Nephron progenitor cell (in vitro differentiated cells): ENCODE measurements around the gene TP73.

Source experiments
- DNase-seq: peaks from one replicate; pipeline ENCODE4 v3.0.0; 2021
- H3K27ac Mint-ChIP-seq: 2 replicates; pipeline ENCODE4 v1.8.0; 2021; ENCODE audit warnings: mild to moderate bottlenecking, moderate library complexity, mixed read lengths
- H3K27me3 Mint-ChIP-seq: 2 replicates; pipeline ENCODE4 v1.8.0; 2021; ENCODE audit warnings: mild to moderate bottlenecking, low read depth, mixed read lengths; ENCODE audit not compliant: poor library complexity
- H3K36me3 Mint-ChIP-seq: 2 replicates; pipeline ENCODE4 v1.8.0; 2021; ENCODE audit warnings: low read depth, mixed read lengths
- H3K4me1 Mint-ChIP-seq: 2 replicates; pipeline ENCODE4 v1.8.0; 2021; ENCODE audit warnings: mixed read lengths
- H3K4me3 Mint-ChIP-seq: 2 replicates; pipeline ENCODE4 v1.8.0; 2021; ENCODE audit warnings: mild to moderate bottlenecking, moderate library complexity, mixed read lengths
- H3K9me3 Mint-ChIP-seq: 2 replicates; pipeline ENCODE4 v1.8.0; 2021; ENCODE audit warnings: mild to moderate bottlenecking, moderate library complexity, mixed read lengths
- TF ChIP-seq, protein P1 (sequence below): fragments of 200-600 bp; sonication (generic); IDR thresholded peaks from 2 replicates; pipeline ENCODE4 v1.5.0; 2021; ENCODE audit warnings: antibody characterized with exemption

The TP73 gene

DNA sequence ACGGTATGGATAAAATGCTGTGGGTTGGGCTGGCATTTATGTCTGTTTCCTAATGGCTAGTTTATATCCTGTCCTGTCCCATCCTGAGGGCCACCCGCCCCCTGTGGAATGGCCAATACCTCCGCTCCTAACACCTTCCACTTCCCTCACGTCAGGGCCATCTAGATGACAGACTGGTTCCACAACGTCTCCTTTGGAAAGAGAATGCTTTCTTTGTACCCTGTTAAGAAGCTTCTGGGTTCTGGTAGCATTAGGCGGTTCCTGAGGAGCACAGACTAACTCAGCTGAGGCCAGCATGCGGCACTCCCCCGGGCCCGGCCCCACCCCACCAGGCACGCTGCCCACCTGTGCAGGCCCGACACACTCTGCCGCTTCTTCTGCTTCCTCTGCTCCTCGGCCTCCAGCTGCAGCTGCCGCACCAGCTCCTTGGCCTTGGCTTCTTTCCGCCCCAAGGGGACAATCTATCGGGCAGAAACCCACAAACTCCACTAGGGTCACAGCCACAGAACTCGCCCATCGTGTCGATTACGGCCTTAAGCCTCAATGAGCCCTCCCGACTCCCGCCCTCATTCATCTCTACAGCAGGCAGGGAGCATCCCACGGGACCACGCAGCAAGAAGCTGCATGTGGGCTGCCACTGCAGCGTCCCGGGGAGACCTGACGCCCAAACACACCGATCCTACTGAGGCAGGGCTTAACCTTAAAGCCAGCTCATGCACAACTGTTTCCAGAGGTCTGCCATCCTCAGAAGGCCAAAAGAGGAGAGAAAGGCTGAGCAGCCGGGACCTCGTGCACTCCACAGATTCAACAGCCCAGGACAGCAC, 131.5 kb downstream of the TP73 start:
- Mint-ChIP-seq H3K4me1 (no peaks in the 10 kb centered on the region), H3K9me3 (no peaks in the 10 kb centered on the region), H3K4me3 (no peak overlapping the region), H3K27ac (peak overlapping the region; percentile 72), H3K27me3 (peaks cover 2% of the 10 kb centered on the region), H3K36me3 (peaks cover 59% of the 10 kb centered on the region)
- TF ChIP-seq, protein P1, sequence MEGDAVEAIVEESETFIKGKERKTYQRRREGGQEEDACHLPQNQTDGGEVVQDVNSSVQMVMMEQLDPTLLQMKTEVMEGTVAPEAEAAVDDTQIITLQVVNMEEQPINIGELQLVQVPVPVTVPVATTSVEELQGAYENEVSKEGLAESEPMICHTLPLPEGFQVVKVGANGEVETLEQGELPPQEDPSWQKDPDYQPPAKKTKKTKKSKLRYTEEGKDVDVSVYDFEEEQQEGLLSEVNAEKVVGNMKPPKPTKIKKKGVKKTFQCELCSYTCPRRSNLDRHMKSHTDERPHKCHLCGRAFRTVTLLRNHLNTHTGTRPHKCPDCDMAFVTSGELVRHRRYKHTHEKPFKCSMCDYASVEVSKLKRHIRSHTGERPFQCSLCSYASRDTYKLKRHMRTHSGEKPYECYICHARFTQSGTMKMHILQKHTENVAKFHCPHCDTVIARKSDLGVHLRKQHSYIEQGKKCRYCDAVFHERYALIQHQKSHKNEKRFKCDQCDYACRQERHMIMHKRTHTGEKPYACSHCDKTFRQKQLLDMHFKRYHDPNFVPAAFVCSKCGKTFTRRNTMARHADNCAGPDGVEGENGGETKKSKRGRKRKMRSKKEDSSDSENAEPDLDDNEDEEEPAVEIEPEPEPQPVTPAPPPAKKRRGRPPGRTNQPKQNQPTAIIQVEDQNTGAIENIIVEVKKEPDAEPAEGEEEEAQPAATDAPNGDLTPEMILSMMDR, result no peak
- DNase-seq, result no peak

DNA sequence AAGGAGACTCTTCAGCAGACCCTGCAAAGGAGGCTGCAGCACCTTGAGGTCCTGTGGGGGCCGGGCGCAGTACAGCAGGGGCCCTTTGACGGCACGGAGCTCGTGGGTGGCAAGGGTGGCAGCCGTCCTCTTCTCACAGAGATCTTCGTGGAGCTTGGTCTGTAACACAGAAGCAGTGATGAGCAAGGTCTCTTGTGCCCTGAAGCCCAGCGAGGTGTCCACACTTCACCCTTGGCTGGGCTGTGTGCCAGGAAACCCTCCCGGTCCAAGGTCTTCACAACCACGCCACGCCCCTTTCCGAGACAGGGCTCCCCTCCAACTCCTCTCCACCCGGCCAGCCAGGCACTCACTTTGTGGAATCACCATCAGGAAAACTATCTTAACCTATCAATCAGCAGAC, 132.7 kb downstream of the TP73 start:
- H3K27me3 Mint-ChIP-seq, result peaks cover 2% of the 10 kb centered on the region
- H3K9me3 Mint-ChIP-seq, result no peaks in the 10 kb centered on the region
- DNase-seq, result no peak
- H3K27ac Mint-ChIP-seq, result peak overlapping the region; percentile 56
- peaks cover 53% of the 10 kb centered on the region for H3K36me3 Mint-ChIP-seq
- no peak overlapping the region for H3K4me3 Mint-ChIP-seq
- H3K4me1 Mint-ChIP-seq, result no peaks in the 10 kb centered on the region
- TF ChIP-seq, protein P1, result no peak

DNA sequence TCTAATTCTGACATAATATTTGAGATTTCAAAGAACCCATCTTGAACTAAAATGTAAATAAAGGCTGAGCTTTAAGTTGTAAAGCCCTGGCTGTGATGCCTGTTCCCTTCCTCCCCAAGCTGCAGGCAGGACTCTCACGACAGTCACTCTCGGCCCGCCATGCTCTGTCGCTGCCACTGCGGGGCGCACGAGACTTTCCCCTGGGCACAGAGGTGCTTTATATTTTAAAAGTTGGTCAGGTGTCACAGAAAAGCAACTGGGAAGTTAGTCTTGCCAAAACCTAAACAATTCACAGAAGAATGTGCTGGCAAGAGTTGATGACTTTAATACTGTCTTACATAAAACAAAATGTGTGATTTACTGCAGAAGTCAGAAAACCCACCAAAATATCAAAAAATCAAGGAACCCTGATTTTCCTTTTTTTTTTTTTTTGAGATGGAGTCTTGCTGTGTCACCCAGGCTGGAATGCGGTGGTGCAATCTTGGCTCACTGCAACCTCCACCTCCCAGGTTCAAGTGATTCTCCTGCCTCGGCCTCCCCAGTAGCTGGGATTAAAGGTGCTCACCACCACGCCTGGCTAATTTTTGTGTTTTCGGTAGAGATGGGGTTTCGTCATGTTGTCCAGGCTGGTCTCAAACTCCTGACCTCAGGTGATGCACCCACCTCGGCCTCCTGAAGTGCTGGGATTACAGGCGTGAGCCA, 133.3 kb downstream of the TP73 start:
- TF ChIP-seq, protein P1, result peak; percentile 42
- no peak overlapping the region for H3K4me3 Mint-ChIP-seq
- H3K4me1 Mint-ChIP-seq, result no peaks in the 10 kb centered on the region
- peaks cover 47% of the 10 kb centered on the region for H3K36me3 Mint-ChIP-seq
- H3K27ac Mint-ChIP-seq, result peak overlapping the region; percentile 56
- H3K9me3 Mint-ChIP-seq, result no peaks in the 10 kb centered on the region
- H3K27me3 Mint-ChIP-seq, result peaks cover 2% of the 10 kb centered on the region
- DNase-seq, result peak; percentile 43
